PC-9 (cell line): ENCODE data around the gene RGS6.

Experiments
- CTCF ChIP-seq: fragments of 200-600 bp; sonication (generic); conservative IDR thresholded peaks from 2 replicates; pipeline ENCODE4 v1.6.1; 2017; ENCODE audit warnings: mixed run types, antibody characterized with exemption, mild to moderate bottlenecking, moderate library complexity
- EZH2 ChIP-seq: fragments of 200-600 bp; sonication (generic); IDR thresholded peaks from 2 replicates; pipeline ENCODE4 v1.8.0; 2017; ENCODE audit warnings: antibody characterized with exemption, low read depth

- TF ChIP-seq CTCF (no peak), EZH2 (no peak)
These were observed 11.4 kb downstream of the RGS6 start for GRCh38 chr14:71943695-71944018.
